Measurements from ENCODE around the gene MVD.

MVD gene

GRCh38 chr16:88686062-88686438 lies 23.2 kb upstream of the MVD start:
- TF ChIP-seq EZH2 (IDR thresholded peaks at IDR 0.05; ENCODE audit: borderline replicate concordance, low read length) (no peak), CTCF (IDR thresholded peaks at IDR 0.05; ENCODE audit: low read length) (no peak)
- peak overlapping the region; percentile 87 for H3K4me2 ChIP-seq (ENCODE audit: low read length)
- H3K27ac ChIP-seq (ENCODE audit: low read depth, low read length, poor library complexity, severe bottlenecking), result no peak overlapping the region
- H3K4me3 ChIP-seq (ENCODE audit: low read depth, low read length, poor library complexity, severe bottlenecking), result peak overlapping the region; percentile 67
- H3K9me2 ChIP-seq (ENCODE audit: low read depth, low read length), result no peaks in the 10 kb centered on the region
- H2AFZ ChIP-seq (ENCODE audit: low read length), result no peak overlapping the region
- peaks cover 30% of the 10 kb centered on the region for H3K4me1 ChIP-seq (ENCODE audit: insufficient read depth, low read length, severe bottlenecking)
- H3K27me3 ChIP-seq (ENCODE audit: insufficient read depth, low read length), result peaks cover 12% of the 10 kb centered on the region; the same call in 1 of the 2 replicates
- H3K79me2 ChIP-seq (ENCODE audit: insufficient read depth, low read length), result no peaks in the 10 kb centered on the region
- 0 out of 2 replicates have a peak, but pooled peaks cover 3% of the 10 kb centered on the region for H3F3A ChIP-seq (ENCODE audit: insufficient read depth, low read length)
- H3K9ac ChIP-seq (ENCODE audit: low read length), result peak overlapping the region; percentile 60
- H3K9me3 ChIP-seq (ENCODE audit: low read length), result no peaks in the 10 kb centered on the region
- H4K20me1 ChIP-seq (ENCODE audit: insufficient read depth, low read length), result no peaks in the 10 kb centered on the region
- H3K36me3 ChIP-seq (ENCODE audit: insufficient read depth, low read length), result no peaks in the 10 kb centered on the region

GRCh38 chr16:88685156-88686061 lies 22.5 kb upstream of the MVD start:
- Histone ChIP-seq H3K9me2 (ENCODE audit: low read depth, low read length) (no peaks in the 10 kb centered on the region), H3K79me2 (ENCODE audit: insufficient read depth, low read length) (no peaks in the 10 kb centered on the region), H3K4me3 (ENCODE audit: low read depth, low read length, poor library complexity, severe bottlenecking) (peak overlapping the region; percentile 67), H4K20me1 (ENCODE audit: insufficient read depth, low read length) (no peaks in the 10 kb centered on the region), H3K9me3 (ENCODE audit: low read length) (no peaks in the 10 kb centered on the region), H3K36me3 (ENCODE audit: insufficient read depth, low read length) (no peaks in the 10 kb centered on the region), H3K27me3 (ENCODE audit: insufficient read depth, low read length) (peaks cover 6% of the 10 kb centered on the region; the same call in 1 of the 2 replicates), H3K4me1 (ENCODE audit: insufficient read depth, low read length, severe bottlenecking) (peaks cover 37% of the 10 kb centered on the region), H2AFZ (ENCODE audit: low read length) (no peak overlapping the region), H3K27ac (ENCODE audit: low read depth, low read length, poor library complexity, severe bottlenecking) (no peak overlapping the region), H3F3A (ENCODE audit: insufficient read depth, low read length) (0 out of 2 replicates have a peak, but pooled peaks cover 3% of the 10 kb centered on the region), H3K9ac (ENCODE audit: low read length) (peak overlapping the region; percentile 60; the same call in 1 of the 2 replicates), H3K4me2 (ENCODE audit: low read length) (peak overlapping the region; percentile 87)
- TF ChIP-seq EZH2 (IDR thresholded peaks at IDR 0.05; ENCODE audit: borderline replicate concordance, low read length) (no peak), CTCF (IDR thresholded peaks at IDR 0.05; ENCODE audit: low read length) (peak; percentile 81)

- peaks cover 37% of the 10 kb centered on the region for H3K4me1 ChIP-seq (ENCODE audit: insufficient read depth, low read length, severe bottlenecking)
- no peaks in the 10 kb centered on the region for H3K79me2 ChIP-seq (ENCODE audit: insufficient read depth, low read length)
- no peaks in the 10 kb centered on the region for H3K9me3 ChIP-seq (ENCODE audit: low read length)
- peaks cover 4% of the 10 kb centered on the region; the same call in 1 of the 2 replicates for H3K27me3 ChIP-seq (ENCODE audit: insufficient read depth, low read length)
- H2AFZ ChIP-seq (ENCODE audit: low read length), result no peak overlapping the region
- H3K36me3 ChIP-seq (ENCODE audit: insufficient read depth, low read length), result no peaks in the 10 kb centered on the region
- no peak overlapping the region for H3K27ac ChIP-seq (ENCODE audit: low read depth, low read length, poor library complexity, severe bottlenecking)
- H3K4me3 ChIP-seq (ENCODE audit: low read depth, low read length, poor library complexity, severe bottlenecking), result no peak overlapping the region
- 0 out of 2 replicates have a peak, but pooled peaks cover 3% of the 10 kb centered on the region for H3F3A ChIP-seq (ENCODE audit: insufficient read depth, low read length)
- no peak overlapping the region for H3K4me2 ChIP-seq (ENCODE audit: low read length)
- TF ChIP-seq CTCF (IDR thresholded peaks at IDR 0.05; ENCODE audit: low read length) (no peak), EZH2 (IDR thresholded peaks at IDR 0.05; ENCODE audit: borderline replicate concordance, low read length) (no peak)
- H3K9me2 ChIP-seq (ENCODE audit: low read depth, low read length), result no peaks in the 10 kb centered on the region
- no peak overlapping the region for H3K9ac ChIP-seq (ENCODE audit: low read length)
- H4K20me1 ChIP-seq (ENCODE audit: insufficient read depth, low read length), result no peaks in the 10 kb centered on the region
Measured at GRCh38 chr16:88684569-88685155, 21.8 kb upstream of the MVD start.

Data from OCI-LY1 (cell line).